Fibroblast of lung (primary cell): ENCODE data around the gene SORL1-AS1.

Experiments used
- DNase-seq, 2 donors: peaks; one replicate each; pipeline versions ENCODE4 v3.0.0 to v3.0.0-alpha.2; 2010; ENCODE audit warnings: low read depth in 2 of 2
- H2AFZ ChIP-seq: 2 replicates; pipeline ENCODE4 v1.5.1; 2012; ENCODE audit warnings: low read length, control low read depth, inconsistent platforms
- H3K27ac ChIP-seq: 2 replicates; pipeline ENCODE4 v1.5.1; 2011; ENCODE audit warnings: low read length, control low read depth; ENCODE audit not compliant: insufficient read depth
- H3K27me3 ChIP-seq: 2 replicates; pipeline ENCODE4 v1.5.1; 2011; ENCODE audit warnings: mild to moderate bottlenecking, low read length; ENCODE audit not compliant: control insufficient read depth, insufficient read depth
- H3K36me3 ChIP-seq: 2 replicates; pipeline ENCODE4 v1.5.1; 2011; ENCODE audit warnings: low read length; ENCODE audit not compliant: control insufficient read depth, insufficient read depth
- H3K4me1 ChIP-seq: 2 replicates; pipeline ENCODE4 v1.5.1; 2011; ENCODE audit warnings: low read length; ENCODE audit not compliant: control insufficient read depth, insufficient read depth; ENCODE audit errors: extremely low read depth
- H3K4me2 ChIP-seq: 2 replicates; pipeline ENCODE4 v1.5.1; 2011; ENCODE audit warnings: low read length, control low read depth; ENCODE audit not compliant: insufficient read depth; ENCODE audit errors: extremely low read depth
- H3K4me3 ChIP-seq, 4 experiments: fragments of 200-600 bp in 1 of 4; sonication (generic) in 1 of 4; replicated peaks in 1 of 4; 2 replicates each; pipeline ENCODE4 v1.5.1; 2011 to 2016; ENCODE audit warnings: low read length in 4 of 4, low read depth in 3 of 4, mild to moderate bottlenecking in 3 of 4, control low read depth in 2 of 4, inconsistent platforms in 1 of 4, mixed read lengths in 1 of 4; ENCODE audit not compliant: insufficient read depth in 1 of 4; ENCODE audit errors: control extremely low read depth in 1 of 4
- H3K79me2 ChIP-seq: 2 replicates; pipeline ENCODE4 v1.5.1; 2012; ENCODE audit warnings: mild to moderate bottlenecking, low read length, inconsistent platforms; ENCODE audit not compliant: control insufficient read depth, insufficient read depth
- H3K9ac ChIP-seq: 2 replicates; pipeline ENCODE4 v1.5.1; 2011; ENCODE audit warnings: mild to moderate bottlenecking, low read length, control low read depth; ENCODE audit not compliant: insufficient read depth
- H3K9me3 ChIP-seq: 2 replicates; pipeline ENCODE4 v1.5.1; 2012; ENCODE audit warnings: low read depth, low read length; ENCODE audit not compliant: control insufficient read depth, insufficient read depth
- H4K20me1 ChIP-seq: 2 replicates; pipeline ENCODE4 v1.5.1; 2011; ENCODE audit warnings: low read length; ENCODE audit not compliant: control insufficient read depth, insufficient read depth; ENCODE audit errors: extremely low read depth
- CTCF ChIP-seq, 2 donors: IDR thresholded peaks in 1 of 2; conservative IDR thresholded peaks in 1 of 2; 1 replicate in 1 of 2; 2 replicates in 1 of 2; pipeline ENCODE4 v1.5.1; 2011 to 2012; ENCODE audit warnings: low read length in 2 of 2, control low read depth in 1 of 2, inconsistent platforms in 1 of 2, low read depth in 1 of 2, mild to moderate bottlenecking in 1 of 2
- EZH2 ChIP-seq: IDR thresholded peaks from 2 replicates; pipeline ENCODE4 v1.5.1; 2012; ENCODE audit warnings: low read length, control low read depth, mild to moderate bottlenecking; ENCODE audit errors: missing control alignments

The SORL1-AS1 gene

GRCh38 chr11:121429556-121429955 lies 23.2 kb downstream of the SORL1-AS1 start:
- H3K27ac ChIP-seq, result no peak overlapping the region
- H3K36me3 ChIP-seq, result no peaks in the 10 kb centered on the region
- H3K4me2 ChIP-seq, result no peak overlapping the region
- TF ChIP-seq CTCF (conservative IDR thresholded peaks at IDR 0.05 in 1 of 2, IDR thresholded peaks at IDR 0.05 in 1 of 2; ENCODE audit: low read depth in 1 of 2, low read length in 2 of 2) (no peak), EZH2 (no peak)
- no peaks in the 10 kb centered on the region for H3K4me1 ChIP-seq
- no peaks in the 10 kb centered on the region for H4K20me1 ChIP-seq
- no peak overlapping the region for H2AFZ ChIP-seq
- H3K79me2 ChIP-seq, result no peaks in the 10 kb centered on the region
- no peak overlapping the region for H3K4me3 ChIP-seq
- no peak overlapping the region for H3K9ac ChIP-seq
- no peaks in the 10 kb centered on the region for H3K9me3 ChIP-seq
- H3K27me3 ChIP-seq, result peaks cover 4% of the 10 kb centered on the region
- no peak for DNase-seq

- TF ChIP-seq EZH2 (no peak), CTCF (conservative IDR thresholded peaks at IDR 0.05 in 1 of 2, IDR thresholded peaks at IDR 0.05 in 1 of 2; ENCODE audit: low read depth in 1 of 2, low read length in 2 of 2) (no peak)
- Histone ChIP-seq H2AFZ (no peak overlapping the region), H4K20me1 (no peaks in the 10 kb centered on the region), H3K9ac (no peak overlapping the region), H3K36me3 (no peaks in the 10 kb centered on the region), H3K4me3 (no peak overlapping the region), H3K9me3 (no peaks in the 10 kb centered on the region), H3K27ac (no peak overlapping the region), H3K4me1 (no peaks in the 10 kb centered on the region), H3K79me2 (no peaks in the 10 kb centered on the region), H3K27me3 (peaks cover 4% of the 10 kb centered on the region), H3K4me2 (peak overlapping the region; percentile 82)
- no peak for DNase-seq
These were observed 25.4 kb downstream of the SORL1-AS1 start for GRCh38 chr11:121427400-121427744.

GRCh38 chr11:121426476-121427399 lies 26.0 kb downstream of the SORL1-AS1 start:
- Histone ChIP-seq H3K9me3 (no peaks in the 10 kb centered on the region), H3K36me3 (no peaks in the 10 kb centered on the region), H3K79me2 (no peaks in the 10 kb centered on the region), H4K20me1 (no peaks in the 10 kb centered on the region), H3K4me2 (peak overlapping the region; percentile 82), H3K4me1 (no peaks in the 10 kb centered on the region), H3K4me3 (peak overlapping the region in 1 of 4 experiments; percentile 30), H3K27ac (no peak overlapping the region), H3K27me3 (peaks cover 4% of the 10 kb centered on the region), H3K9ac (no peak overlapping the region), H2AFZ (peak overlapping the region; percentile 36)
- no peak for DNase-seq
- TF ChIP-seq EZH2 (peak; percentile 28), CTCF (conservative IDR thresholded peaks at IDR 0.05 in 1 of 2, IDR thresholded peaks at IDR 0.05 in 1 of 2; ENCODE audit: low read depth in 1 of 2, low read length in 2 of 2) (no peak)
